Body of pancreas (tissue), 4 donors: ENCODE measurements around the gene WDR7.

Experiments used
- POLR2A ChIP-seq, 3 donors: fragments of 450-650 bp; IDR thresholded peaks; one replicate each; pipeline ENCODE4 v1.6.1; 2016; ENCODE audit warnings: antibody characterized with exemption in 3 of 3, mild to moderate bottlenecking in 2 of 3
- TF ChIP-seq, protein P1 (sequence below), 7 experiments: fragments of 450-650 bp in 4 of 7; fragments of 200-600 bp in 3 of 7; sonication (generic) in 3 of 7; IDR thresholded peaks; one replicate each; pipeline ENCODE4 v1.5.1; 2016 to 2019; ENCODE audit warnings: antibody characterized with exemption in 7 of 7

DNA sequence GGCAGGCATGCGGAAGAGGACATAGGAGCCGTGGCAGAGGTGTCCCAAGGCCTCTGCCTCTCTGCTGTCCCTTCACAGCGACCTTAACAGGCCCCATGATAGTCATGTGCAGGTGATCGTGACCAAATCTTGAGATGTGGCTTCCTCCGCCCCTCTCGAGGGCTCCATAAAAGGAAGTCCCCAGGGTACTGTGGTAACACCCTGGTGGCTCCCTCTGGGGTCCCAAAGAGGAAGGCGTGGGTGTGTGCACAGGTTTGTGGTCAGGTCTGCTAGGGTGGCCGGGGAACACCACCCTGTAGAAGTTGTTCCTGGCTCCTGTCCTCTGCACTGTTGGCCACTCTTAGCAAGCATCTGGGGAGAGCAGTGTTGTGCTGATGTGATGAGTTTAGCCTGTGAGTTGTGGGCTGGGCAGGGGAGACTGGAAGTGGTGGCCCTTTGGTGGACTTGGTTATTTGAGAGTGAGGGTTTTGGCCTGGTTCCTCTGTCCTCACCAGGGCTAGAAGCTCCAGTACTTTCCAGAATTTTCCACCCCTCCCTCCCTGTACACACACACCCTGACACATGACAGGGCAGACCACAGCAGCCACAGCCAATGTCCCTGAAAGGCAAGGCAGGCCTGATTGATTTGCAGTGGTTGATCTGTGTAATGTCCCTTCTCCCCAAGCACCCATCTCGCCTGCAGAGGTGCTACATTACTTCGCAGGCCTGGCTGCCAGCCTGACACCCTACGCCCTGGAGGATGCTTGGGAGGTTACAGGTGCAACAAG is 426.8 kb downstream of the WDR7 start:
- TF ChIP-seq, protein P1, sequence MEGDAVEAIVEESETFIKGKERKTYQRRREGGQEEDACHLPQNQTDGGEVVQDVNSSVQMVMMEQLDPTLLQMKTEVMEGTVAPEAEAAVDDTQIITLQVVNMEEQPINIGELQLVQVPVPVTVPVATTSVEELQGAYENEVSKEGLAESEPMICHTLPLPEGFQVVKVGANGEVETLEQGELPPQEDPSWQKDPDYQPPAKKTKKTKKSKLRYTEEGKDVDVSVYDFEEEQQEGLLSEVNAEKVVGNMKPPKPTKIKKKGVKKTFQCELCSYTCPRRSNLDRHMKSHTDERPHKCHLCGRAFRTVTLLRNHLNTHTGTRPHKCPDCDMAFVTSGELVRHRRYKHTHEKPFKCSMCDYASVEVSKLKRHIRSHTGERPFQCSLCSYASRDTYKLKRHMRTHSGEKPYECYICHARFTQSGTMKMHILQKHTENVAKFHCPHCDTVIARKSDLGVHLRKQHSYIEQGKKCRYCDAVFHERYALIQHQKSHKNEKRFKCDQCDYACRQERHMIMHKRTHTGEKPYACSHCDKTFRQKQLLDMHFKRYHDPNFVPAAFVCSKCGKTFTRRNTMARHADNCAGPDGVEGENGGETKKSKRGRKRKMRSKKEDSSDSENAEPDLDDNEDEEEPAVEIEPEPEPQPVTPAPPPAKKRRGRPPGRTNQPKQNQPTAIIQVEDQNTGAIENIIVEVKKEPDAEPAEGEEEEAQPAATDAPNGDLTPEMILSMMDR (IDR thresholded peaks at IDR 0.05): no peak
- no peak for TF ChIP-seq POLR2A (IDR thresholded peaks at IDR 0.05)
